ENCODE results near the gene TOR2A.
"Not testable (repeated sequence)": the region's sequence is repeated elsewhere in the genome, so short reads cannot be mapped to it uniquely, and the experiment has no call there.

TOR2A gene

GRCh38 chr9:127769101-127769500, 34.0 kb upstream of the TOR2A start:
- FAIRE-seq (no peak), DNase-seq (ENCODE audit: low spot score) (no peak)

- FAIRE-seq (no peak), DNase-seq (ENCODE audit: low spot score) (no peak)
Observed at GRCh38 chr9:127768698-127769097, 33.6 kb upstream of the TOR2A start.

GRCh38 chr9:127767909-127768331, 32.8 kb upstream of the TOR2A start:
- no peak for FAIRE-seq
- DNase-seq (ENCODE audit: low spot score), result no peak

GRCh38 chr9:127767410-127767809, 32.3 kb upstream of the TOR2A start:
- no peak for FAIRE-seq

GRCh38 chr9:127765418-127765817, 30.3 kb upstream of the TOR2A start:
- no peak for FAIRE-seq
- DNase-seq (ENCODE audit: low spot score), result no peak

More at GRCh38 chr9:127767410-127767809, 32.3 kb upstream of the TOR2A start:
- DNase-seq (ENCODE audit: low spot score), result no peak

GRCh38 chr9:127763918-127764384, 28.9 kb upstream of the TOR2A start:
- DNase-seq (ENCODE audit: low spot score), result no peak
- no peak for FAIRE-seq

GRCh38 chr9:127762111-127762676, 27.1 kb upstream of the TOR2A start:
- FAIRE-seq (no peak), DNase-seq (ENCODE audit: low spot score) (no peak)

GRCh38 chr9:127761491-127761956, 26.4 kb upstream of the TOR2A start:
- FAIRE-seq, result no peak
- DNase-seq (ENCODE audit: low spot score), result no peak

GRCh38 chr9:127761061-127761460, 26.0 kb upstream of the TOR2A start:
- no peak for DNase-seq (ENCODE audit: low spot score)
- no peak for FAIRE-seq

- FAIRE-seq, result no peak
- no peak for DNase-seq (ENCODE audit: low spot score)
Observed at GRCh38 chr9:127758843-127759242, 23.7 kb upstream of the TOR2A start.

GRCh38 chr9:127756776-127757175, 21.7 kb upstream of the TOR2A start:
- not testable (repeated sequence) for FAIRE-seq

GRCh38 chr9:127756233-127756632, 21.1 kb upstream of the TOR2A start:
- FAIRE-seq (no peak), DNase-seq (ENCODE audit: low spot score) (no peak)

More at GRCh38 chr9:127756776-127757175, 21.7 kb upstream of the TOR2A start:
- DNase-seq (ENCODE audit: low spot score), result not testable (repeated sequence)

- DNase-seq (ENCODE audit: low spot score), result no peak
- no peak for FAIRE-seq
Observed at GRCh38 chr9:127755061-127756060, 20.3 kb upstream of the TOR2A start.

GRCh38 chr9:127754099-127755060, 19.3 kb upstream of the TOR2A start:
- FAIRE-seq (no peak), DNase-seq (ENCODE audit: low spot score) (peak; percentile 73)

- FAIRE-seq (no peak), DNase-seq (ENCODE audit: low spot score) (no peak)
Observed at GRCh38 chr9:127753622-127754021, 18.5 kb upstream of the TOR2A start.

- no peak for DNase-seq (ENCODE audit: low spot score)
- FAIRE-seq, result no peak
Observed at GRCh38 chr9:127753148-127753547, 18.1 kb upstream of the TOR2A start.

- no peak for FAIRE-seq
- peak; percentile 33 for DNase-seq (ENCODE audit: low spot score)
Observed at GRCh38 chr9:127751269-127752054, 16.4 kb upstream of the TOR2A start.

- FAIRE-seq (no peak), DNase-seq (ENCODE audit: low spot score) (no peak)
Observed at GRCh38 chr9:127749090-127749787, 14.1 kb upstream of the TOR2A start.

- FAIRE-seq, result no peak
- DNase-seq (ENCODE audit: low spot score), result no peak
Observed at GRCh38 chr9:127746959-127747569, 12.0 kb upstream of the TOR2A start.

All from urothelium cell line (cell line).